H1 (cell line): ENCODE measurements around the gene COL26A1. TPM values are rescaled to one million over a fixed set of nuclear protein-coding genes. Genes with fewer than 3 reads are reported as not detected.

Experiments
- CTCF ChIA-PET: fragments of 300-600 bp; sonication (Branson Sonifier 250); formaldehyde crosslinking; loops from one replicate; lab custom pipeline; 2021; ENCODE audit not compliant: partially characterized antibody; lab: Charles Lee
- POLR2A ChIA-PET: fragments of 300-600 bp; sonication (Branson Sonifier 250); formaldehyde crosslinking; loops from one replicate; lab custom pipeline; 2021; ENCODE audit warnings: inconsistent platforms; ENCODE audit not compliant: partially characterized antibody; lab: Charles Lee
- DNase-seq, 2 experiments: peaks; one replicate each; pipeline versions ENCODE4 v3.0.0 to v3.0.0-alpha.2; 2010 to 2022; ENCODE audit warnings: low spot score in 2 of 2, low read depth in 1 of 2, mixed read lengths in 1 of 2
- FAIRE-seq: peaks from 2 replicates; lab custom pipeline; 2011; peaks lifted over from hg19 to GRCh38; lab: Jason Lieb, UNC
- H2AFZ ChIP-seq: 2 replicates; pipeline ENCODE4 v1.8.1; 2012; ENCODE audit warnings: low read length, inconsistent platforms
- H2AK5ac ChIP-seq: 2 replicates; pipeline ENCODE4 v1.6.1; 2013; ENCODE audit warnings: low read depth, low read length
- H2BK120ac ChIP-seq: replicated peaks from 2 replicates; pipeline ENCODE3; 2013; ENCODE audit warnings: low read depth, low read length, inconsistent platforms
- H2BK12ac ChIP-seq: 2 replicates; pipeline ENCODE4 v1.6.1; 2013; ENCODE audit warnings: low read depth, low read length
- H2BK15ac ChIP-seq: 2 replicates; pipeline ENCODE4 v1.6.1; 2013; ENCODE audit warnings: low read length
- H2BK20ac ChIP-seq: 2 replicates; pipeline ENCODE4 v1.6.1; 2013; ENCODE audit warnings: low read length
- H2BK5ac ChIP-seq: 2 replicates; pipeline ENCODE4 v1.6.1; 2013; ENCODE audit warnings: low read depth, low read length
- H3K14ac ChIP-seq: 2 replicates; pipeline ENCODE4 v1.6.1; 2013; ENCODE audit warnings: inconsistent platforms; ENCODE audit not compliant: insufficient read length
- H3K18ac ChIP-seq: 2 replicates; pipeline ENCODE4 v1.6.1; 2013; ENCODE audit warnings: low read length; ENCODE audit errors: extremely low read depth
- H3K23ac ChIP-seq: 2 replicates; pipeline ENCODE4 v1.6.1; 2013; ENCODE audit warnings: inconsistent platforms; ENCODE audit not compliant: insufficient read length
- H3K23me2 ChIP-seq: 2 replicates; pipeline ENCODE4 v1.6.1; 2013; ENCODE audit warnings: low read depth, low read length
- H3K27ac ChIP-seq: 2 replicates; pipeline ENCODE4 v1.6.1; 2011; ENCODE audit warnings: low read depth, low read length, inconsistent platforms
- H3K27me3 ChIP-seq, 4 experiments: replicated peaks in 1 of 4; 1 replicate in 1 of 4; 2 replicates in 3 of 4; pipeline versions ENCODE4 v1.6.1 to v1.8.1; 2011 to 2013; ENCODE audit warnings: low read length in 3 of 4, mild to moderate bottlenecking in 3 of 4, inconsistent platforms in 2 of 4, mixed read lengths in 2 of 4, moderate library complexity in 1 of 4; ENCODE audit not compliant: control insufficient read depth in 3 of 4, insufficient read depth in 3 of 4; ENCODE audit errors: extremely low read depth in 1 of 4
- H3K36me3 ChIP-seq, 4 experiments: 2 replicates each; pipeline versions ENCODE4 v1.6.1 to v1.8.1; 2011 to 2013; ENCODE audit warnings: mild to moderate bottlenecking in 4 of 4, low read length in 3 of 4, moderate library complexity in 2 of 4, control low read depth in 1 of 4, inconsistent platforms in 1 of 4; ENCODE audit not compliant: insufficient read depth in 4 of 4, control insufficient read depth in 2 of 4
- H3K4ac ChIP-seq: replicated peaks from 2 replicates; pipeline ENCODE3; 2013; ENCODE audit warnings: low read length, low read depth, mixed read lengths, inconsistent platforms; ENCODE audit not compliant: insufficient read length
- H3K4me1 ChIP-seq, 4 experiments: replicated peaks in 1 of 4; 1 replicate in 1 of 4; 2 replicates in 3 of 4; pipeline versions ENCODE4 v1.6.1 to v1.8.1; 2011 to 2013; ENCODE audit warnings: low read length in 3 of 4, inconsistent platforms in 2 of 4, mixed read lengths in 1 of 4; ENCODE audit not compliant: insufficient read depth in 4 of 4, control insufficient read depth in 3 of 4
- H3K4me2 ChIP-seq, 2 experiments: 2 replicates each; pipeline versions ENCODE4 v1.6.1 to v1.8.1; 2011 to 2013; ENCODE audit warnings: low read depth in 2 of 2, low read length in 2 of 2, control low read depth in 1 of 2, inconsistent platforms in 1 of 2, mild to moderate bottlenecking in 1 of 2; ENCODE audit not compliant: insufficient read depth in 1 of 2
- H3K4me3 ChIP-seq, 4 experiments: fragments of 200-600, 300-600 bp in 1 of 4; sonication (generic), shearing (Covaris generic), sonication (Bioruptor Twin) in 1 of 4; 2 replicates each; pipeline versions ENCODE4 v1.5.1 to v1.8.1; 2011 to 2016; ENCODE audit warnings: low read length in 4 of 4, low read depth in 3 of 4, control low read depth in 2 of 4, inconsistent platforms in 2 of 4, mild to moderate bottlenecking in 2 of 4, mixed read lengths in 1 of 4, moderate library complexity in 1 of 4; ENCODE audit not compliant: insufficient read depth in 2 of 4; ENCODE audit errors: extremely low read depth in 1 of 4
- H3K56ac ChIP-seq: replicated peaks from 2 replicates; pipeline ENCODE3; 2013; ENCODE audit warnings: low read depth, mild to moderate bottlenecking, mixed read lengths, low read length, inconsistent platforms; ENCODE audit not compliant: insufficient read length
- H3K79me1 ChIP-seq: 2 replicates; pipeline ENCODE4 v1.6.1; 2013; ENCODE audit warnings: low read depth, low read length, control low read depth
- H3K79me2 ChIP-seq, 2 experiments: 2 replicates each; pipeline versions ENCODE4 v1.6.1 to v1.8.1; 2012 to 2013; ENCODE audit warnings: low read length in 2 of 2, mild to moderate bottlenecking in 2 of 2, inconsistent platforms in 1 of 2; ENCODE audit not compliant: insufficient read depth in 2 of 2, control insufficient read depth in 1 of 2
- H3K9ac ChIP-seq, 4 experiments: replicated peaks in 1 of 4; 1 replicate in 1 of 4; 2 replicates in 3 of 4; pipeline versions ENCODE4 v1.6.1 to v1.8.1; 2011 to 2013; ENCODE audit warnings: low read depth in 3 of 4, low read length in 3 of 4, control low read depth in 2 of 4, mild to moderate bottlenecking in 2 of 4, moderate library complexity in 2 of 4, inconsistent platforms in 1 of 4; ENCODE audit errors: extremely low read depth in 1 of 4
- H3K9me3 ChIP-seq, 2 experiments: 2 replicates each; pipeline versions ENCODE4 v1.6.1 to v1.8.1; 2012 to 2013; ENCODE audit warnings: mild to moderate bottlenecking in 2 of 2, moderate library complexity in 2 of 2, control low read depth in 1 of 2, inconsistent platforms in 1 of 2, low read depth in 1 of 2, low read length in 1 of 2, mixed read lengths in 1 of 2; ENCODE audit not compliant: insufficient read depth in 2 of 2
- H4K20me1 ChIP-seq, 2 experiments: replicated peaks in 1 of 2; 2 replicates each; pipeline versions ENCODE3 to v1.8.1; 2011 to 2013; ENCODE audit warnings: inconsistent platforms in 2 of 2, low read length in 2 of 2, mild to moderate bottlenecking in 1 of 2; ENCODE audit not compliant: insufficient read depth in 2 of 2, control insufficient read depth in 1 of 2
- H4K5ac ChIP-seq: 2 replicates; pipeline ENCODE4 v1.6.1; 2013; ENCODE audit warnings: low read length, low read depth, mixed read lengths, inconsistent platforms; ENCODE audit not compliant: insufficient read length
- H4K8ac ChIP-seq: 2 replicates; pipeline ENCODE4 v1.8.0; 2013; ENCODE audit warnings: mild to moderate bottlenecking, moderate library complexity, low read length, inconsistent platforms; ENCODE audit not compliant: insufficient read depth; ENCODE audit errors: extremely low read depth
- H4K91ac ChIP-seq: replicated peaks from 2 replicates; pipeline ENCODE3; 2013; ENCODE audit warnings: low read length, mixed read lengths, inconsistent platforms; ENCODE audit not compliant: insufficient read length
- EP300 ChIP-seq, 2 experiments: IDR thresholded peaks; 1 replicate in 1 of 2; 2 replicates in 1 of 2; pipeline ENCODE4 v1.6.1; 2011 to 2012; ENCODE audit warnings: low read depth in 2 of 2, low read length in 2 of 2, mild to moderate bottlenecking in 2 of 2, borderline replicate concordance in 1 of 2, inconsistent platforms in 1 of 2, moderate library complexity in 1 of 2
- JUN ChIP-seq: IDR thresholded peaks from 2 replicates; pipeline ENCODE4 v1.6.1; 2011; ENCODE audit warnings: low read depth, mild to moderate bottlenecking, improper control_type of control experiment, low read length
- NANOG ChIP-seq: IDR thresholded peaks from 2 replicates; pipeline ENCODE4 v1.6.1; 2011; ENCODE audit warnings: low read length, low read depth, mild to moderate bottlenecking, inconsistent platforms; ENCODE audit not compliant: insufficient read depth, poor library complexity, severe bottlenecking
- PHF8 ChIP-seq: fragments of 200-600 bp; sonication (generic); conservative IDR thresholded peaks from 2 replicates; pipeline ENCODE4 v1.7.1; 2012; ENCODE audit warnings: low read depth, mild to moderate bottlenecking, inconsistent platforms, low read length, moderate library complexity
- SP1 ChIP-seq: IDR thresholded peaks from 2 replicates; pipeline ENCODE4 v1.6.1; 2011; ENCODE audit warnings: low read depth, low read length
- SP4 ChIP-seq: IDR thresholded peaks from 2 replicates; pipeline ENCODE4 v1.6.1; 2012; ENCODE audit warnings: low read length, inconsistent platforms
- WGBS, 2 experiments: shearing (Covaris generic) in 1 of 2; methylation state at CpG; one replicate each; pipeline versions ENCODE4 v1.1.6 to v1.1.7; 2013 to 2015; ENCODE audit warnings: low lambda C conversion rate in 2 of 2, mixed read lengths in 2 of 2, inconsistent platforms in 1 of 2, low coverage in 1 of 2, missing lambda C conversion rate in 1 of 2; ENCODE audit not compliant: insufficient replicate concordance in 2 of 2, insufficient coverage in 1 of 2, insufficient read length in 1 of 2; ENCODE audit errors: extremely low coverage in 1 of 2, missing lambda C conversion rate in 1 of 2; 5-methylcytosine and 5-hydroxymethylcytosine counted together
- polyA plus RNA-seq, 7 experiments: library from polyadenylated mRNA; depleted of rRNA in 3 of 7; stranded (reverse) in 5 of 7; unstranded in 2 of 7; fragments of >200 nt in 5 of 7; fragments of 200-250 nt in 2 of 7; gene quantifications; 1 replicate in 5 of 7; 2 replicates in 1 of 7; 4 replicates in 1 of 7; pipeline versions ENCODE4 v1.2.1 to v1.2.3, GENCODE V29; 2011 to 2013; ENCODE audit warnings: missing spikeins in 2 of 7, mixed read lengths in 2 of 7
- total RNA-seq: library from RNA; stranded (reverse); fragmentation: NEBNext Ultra II Directional; extraction: Animal tissue kit (Norgen Biotek cat#: 25700); gene quantifications from 2 replicates; pipeline ENCODE4 v1.2.1, GENCODE V29; 2021

The COL26A1 gene
- total and polyA plus RNA-seq, 2 of the 8 experiments (the other 6 are each of a cell fraction or from before 2014, with no cell fraction given): 51.1 to 68.8 TPM

GRCh38 chr7:101581891-101582290 lies 219.2 kb downstream of the COL26A1 start:
- POLR2A ChIA-PET: interaction anchor here (1.2 to 1.3 kb wide), 2 partner anchors 8 to 17 kb away, joined by 4 to 5 read pairs; no protein-coding TSS in a partner anchor
- no peaks in the 10 kb centered on the region for H3K79me2 ChIP-seq
- H3K23me2 ChIP-seq: no peaks in the 10 kb centered on the region
- no peak overlapping the region for H3K4me2 ChIP-seq
- H3K14ac ChIP-seq: no peak overlapping the region
- no peak overlapping the region for H2BK20ac ChIP-seq
- FAIRE-seq (no peak), DNase-seq (no peak)
- H3K27ac ChIP-seq: no peak overlapping the region
- no peak overlapping the region for H4K5ac ChIP-seq
- no peak overlapping the region for H3K23ac ChIP-seq
- no peak overlapping the region for H3K9ac ChIP-seq
- H2AK5ac ChIP-seq: no peak overlapping the region
- no peak overlapping the region for H2BK15ac ChIP-seq
- no peak overlapping the region for H3K4ac ChIP-seq
- peaks cover 5 to 7% of the 10 kb centered on the region in 2 experiments; a peak in 3 of 4 replicates for H3K9me3 ChIP-seq
- no peak overlapping the region for H2BK5ac ChIP-seq
- H3K4me1 ChIP-seq: no peaks in the 10 kb centered on the region
- CTCF ChIA-PET: interaction anchor here (1.2 to 2.1 kb wide), 7 partner anchors 10 to 269 kb away, joined by 3 to 8 read pairs (median 4); no protein-coding TSS in a partner anchor
- no peak overlapping the region; the same call in 1 of the 2 replicates for H3K18ac ChIP-seq
- 86% methylated on average over 10 of the region's 10 CpGs; no CpG with 5 or more reads in 1 of the 2 experiments for WGBS, 2 experiments
- no peak overlapping the region for H3K56ac ChIP-seq
- H3K36me3 ChIP-seq: no peaks in the 10 kb centered on the region
- no peaks in the 10 kb centered on the region for H3K79me1 ChIP-seq
- H2AFZ ChIP-seq: peak overlapping the region; percentile 76; the same call in 1 of the 2 replicates
- H3K27me3 ChIP-seq: no peaks in the 10 kb centered on the region
- H4K91ac ChIP-seq: no peak overlapping the region
- 0 out of 2 replicates have a peak overlapping the region, but pooled peaks have one; percentile 3 for H2BK12ac ChIP-seq
- H4K20me1 ChIP-seq: no peaks in the 10 kb centered on the region
- no peak overlapping the region for H4K8ac ChIP-seq
- no peak overlapping the region for H3K4me3 ChIP-seq
- H2BK120ac ChIP-seq: no peak overlapping the region
- no peak for TF ChIP-seq EP300 (IDR thresholded peaks at IDR 0.05; ENCODE audit: borderline replicate concordance in 1 of 2, low read depth in 2 of 2, low read length in 2 of 2)
- TF ChIP-seq SP4: no peak
- no peak for TF ChIP-seq SP1
- no peak for TF ChIP-seq JUN
- TF ChIP-seq NANOG: no peak
- TF ChIP-seq PHF8: no peak
